ENCODE data around the gene LRP2. TPM values are rescaled to one million over a fixed set of nuclear protein-coding genes. Genes with fewer than 3 reads are reported as not detected.
A peak's percentile ranks its signal among the peaks of the same experiment; 100 is the strongest.

Gene LRP2
- total and polyA plus RNA-seq, 2 of the 4 experiments (the other 2 are of a cell fraction), result not detected

DNA sequence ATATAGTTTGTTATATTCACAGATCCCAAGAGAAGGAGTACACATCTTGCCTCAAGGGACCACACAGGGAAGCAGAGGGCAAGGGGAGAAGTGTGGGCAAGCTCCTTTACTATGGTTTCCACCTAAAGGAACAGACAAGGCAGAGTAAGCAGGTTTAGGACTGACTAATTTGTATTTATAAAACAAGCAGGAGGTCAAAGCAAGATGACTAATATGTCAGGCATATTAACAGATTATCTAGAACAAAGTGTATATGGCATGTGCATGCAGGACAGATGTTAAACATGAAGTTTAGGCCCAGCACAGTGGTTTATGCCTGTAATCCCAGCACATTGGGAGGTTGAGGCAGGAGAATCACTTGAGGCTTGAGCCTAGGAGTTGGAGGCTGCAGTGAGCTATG lies 3.7 kb upstream of the LRP2 start:
- Histone ChIP-seq H3K9me1 (ENCODE audit: insufficient read depth, low read length) (peaks cover 3% of the 10 kb centered on the region; the same call in 1 of the 2 replicates), H2AK9ac (replicated peaks; ENCODE audit: low read depth, low read length, poor library complexity) (no peak overlapping the region), H3K9ac (ENCODE audit: low read depth, low read length) (no peak overlapping the region), H3K56ac (ENCODE audit: extremely low read depth, insufficient read depth, low read length) (no peak overlapping the region), H3K79me1 (ENCODE audit: low read depth in 1 of 2, low read length in 2 of 2) (no peaks in the 10 kb centered on the region), H3K4me1 (ENCODE audit: control insufficient read depth, insufficient read depth, low read length) (peaks cover 5% of the 10 kb centered on the region; the same call in 1 of the 2 replicates), H2BK15ac (ENCODE audit: low read depth, low read length) (no peak overlapping the region), H4K5ac (ENCODE audit: low read depth, low read length) (no peak overlapping the region), H2BK5ac (ENCODE audit: low read depth, low read length, poor library complexity, severe bottlenecking) (no peak overlapping the region), H3K27ac (ENCODE audit: insufficient read depth, low read length) (no peak overlapping the region), H2AFZ (replicated peaks; ENCODE audit: low read length, poor library complexity) (no peak overlapping the region), H3K14ac (replicated peaks; ENCODE audit: low read depth, low read length) (no peak overlapping the region), H3K23ac (ENCODE audit: low read depth, low read length) (no peak overlapping the region), H3K9me3 (ENCODE audit: control insufficient read depth, insufficient read depth, low read length) (no peaks in the 10 kb centered on the region), H2AK5ac (ENCODE audit: low read depth, low read length) (no peak overlapping the region), H4K91ac (ENCODE audit: insufficient read depth, low read depth, low read length) (no peak overlapping the region), H2BK120ac (ENCODE audit: low read depth, low read length) (no peak overlapping the region), H3K4me2 (ENCODE audit: low read depth, low read length) (no peak overlapping the region), H3K36me3 (ENCODE audit: control insufficient read depth, insufficient read depth, low read length) (no peaks in the 10 kb centered on the region), H4K20me1 (ENCODE audit: insufficient read depth, low read length) (no peaks in the 10 kb centered on the region), H3K27me3 (ENCODE audit: control insufficient read depth, insufficient read depth, low read length) (peaks cover 32% of the 10 kb centered on the region), H3K4ac (ENCODE audit: low read depth, low read length) (no peak overlapping the region), H2BK20ac (ENCODE audit: low read depth, low read length) (no peak overlapping the region), H3K4me3 (ENCODE audit: insufficient read depth, low read depth, low read length) (no peak overlapping the region), H4K8ac (ENCODE audit: low read depth in 2 of 2, low read length in 2 of 2) (no peak overlapping the region), H3K18ac (ENCODE audit: low read depth, low read length) (no peak overlapping the region)
- intact Hi-C loops (cut with micrococcal nuclease) (no loop called here), in situ Hi-C loops (cut with MboI; ENCODE audit: low sequenced_read_pairs) (no loop called here), dilution Hi-C loops (cut with HindIII; ENCODE audit: low sequenced_read_pairs, unreplicated experiment) (no loop called here)
- no TSS peak for BruUV-seq (replicated peaks)
- CTCF ChIA-PET, result no interaction called here
- DNase-seq (peak; percentile 2), ATAC-seq (ENCODE audit: low read depth) (no peak)
- TF ChIP-seq MXI1 (IDR thresholded peaks at IDR 0.05; ENCODE audit: borderline replicate concordance, low read depth, low read length), result no peak
- TF ChIP-seq FOS (IDR thresholded peaks at IDR 0.05; ENCODE audit: low read depth, low read length), result no peak
- TF ChIP-seq CEBPB (IDR thresholded peaks at IDR 0.05; ENCODE audit: low read depth, low read length), result no peak
- TF ChIP-seq ELK1 (IDR thresholded peaks at IDR 0.05; ENCODE audit: borderline replicate concordance, low read depth, low read length), result no peak
- no peak for TF ChIP-seq RAD21 (IDR thresholded peaks at IDR 0.05; ENCODE audit: low read length)
- TF ChIP-seq CHD1 (IDR thresholded peaks at IDR 0.05; ENCODE audit: low read depth, low read length), result no peak
- TF ChIP-seq MAFK (IDR thresholded peaks at IDR 0.05; ENCODE audit: low read depth, low read length), result no peak
- no peak for TF ChIP-seq RCOR1 (IDR thresholded peaks at IDR 0.05; ENCODE audit: insufficient replicate concordance, low read length)
- no peak for TF ChIP-seq BHLHE40 (IDR thresholded peaks at IDR 0.05; ENCODE audit: low read depth, low read length)
- TF ChIP-seq POLR2A (IDR thresholded peaks at IDR 0.05; ENCODE audit: low read depth, low read length), result no peak
- no peak for TF ChIP-seq USF2 (IDR thresholded peaks at IDR 0.05; ENCODE audit: low read depth, low read length)
- TF ChIP-seq SMC3 (IDR thresholded peaks at IDR 0.05; ENCODE audit: low read depth, low read length), result no peak
- no peak for TF ChIP-seq CTCF (conservative IDR thresholded peaks at IDR 0.05; ENCODE audit: low read depth, low read length)
- TF ChIP-seq RFX5 (IDR thresholded peaks at IDR 0.05; ENCODE audit: low read depth, low read length), result no peak
- TF ChIP-seq NFE2L2 (IDR thresholded peaks at IDR 0.05; ENCODE audit: low read depth, low read length), result no peak
- TF ChIP-seq MAZ (IDR thresholded peaks at IDR 0.05; ENCODE audit: borderline replicate concordance, low read depth, low read length), result no peak
- POLR2A ChIA-PET (ENCODE audit: unreplicated experiment), result no interaction called here
